ENCODE data around the gene PEX16.

Gene PEX16

GRCh38 chr11:45917623-45918330 is at the start of gene PEX16:
Gene PEX16 (minus strand): TSS chr11:45917877. CDS start chr11:45917811, 66 bp downstream.
- DNase-seq, result peak; percentile 99

DNA sequence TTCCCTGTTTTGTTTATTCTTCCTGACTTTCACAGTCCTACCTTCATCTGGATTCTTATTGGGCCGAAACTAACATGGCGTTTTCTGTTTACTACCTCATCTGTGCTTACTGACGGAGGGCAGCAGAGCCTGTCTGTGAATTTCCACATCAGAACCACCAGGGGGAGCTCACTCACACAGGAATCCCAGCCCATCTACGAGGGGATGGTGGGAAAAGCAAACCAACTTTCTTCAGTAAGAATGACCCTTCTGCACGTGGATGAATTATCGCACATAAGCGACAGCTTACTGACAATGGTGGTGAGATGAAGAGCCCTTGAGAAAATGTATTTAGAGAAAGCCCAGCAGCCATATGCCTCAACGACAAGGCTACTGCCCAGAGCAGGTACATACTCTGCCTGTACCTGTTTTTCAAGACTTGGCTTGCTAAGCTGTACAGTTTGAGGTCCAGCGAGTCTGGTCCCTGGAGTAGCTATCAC is 47.3 kb upstream of the PEX16 start:
- DNase-seq, result peak; percentile 76

DNA sequence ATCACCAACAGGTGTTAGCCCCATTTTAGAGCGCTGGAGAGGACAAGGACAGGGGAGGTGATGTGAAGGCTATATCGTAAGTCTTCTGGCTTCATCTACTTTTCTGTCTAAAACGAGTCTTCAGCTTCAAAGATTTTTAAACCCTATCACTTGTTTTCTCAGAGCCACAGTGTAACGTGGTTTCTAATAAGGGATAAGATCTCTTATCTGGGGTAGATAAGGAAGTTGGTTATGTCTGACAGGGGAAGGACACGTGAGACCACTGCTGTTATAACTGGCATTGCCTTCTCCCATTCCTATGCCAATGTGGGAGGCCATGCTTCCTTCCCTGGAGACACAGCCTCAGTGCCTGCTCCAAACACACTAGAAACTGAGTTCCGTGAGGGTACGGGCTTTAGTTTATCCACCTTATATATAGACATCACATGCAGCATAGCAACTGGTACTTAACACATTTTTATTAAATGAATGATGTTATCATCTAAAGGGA is 44.1 kb upstream of the PEX16 start:
- no peak for DNase-seq

GRCh38 chr11:45960387-45961095 is 42.9 kb upstream of the PEX16 start:
- no peak for DNase-seq

- DNase-seq, result peak; percentile 85
Observed at GRCh38 chr11:45959851-45960250, 42.2 kb upstream of the PEX16 start.

DNA sequence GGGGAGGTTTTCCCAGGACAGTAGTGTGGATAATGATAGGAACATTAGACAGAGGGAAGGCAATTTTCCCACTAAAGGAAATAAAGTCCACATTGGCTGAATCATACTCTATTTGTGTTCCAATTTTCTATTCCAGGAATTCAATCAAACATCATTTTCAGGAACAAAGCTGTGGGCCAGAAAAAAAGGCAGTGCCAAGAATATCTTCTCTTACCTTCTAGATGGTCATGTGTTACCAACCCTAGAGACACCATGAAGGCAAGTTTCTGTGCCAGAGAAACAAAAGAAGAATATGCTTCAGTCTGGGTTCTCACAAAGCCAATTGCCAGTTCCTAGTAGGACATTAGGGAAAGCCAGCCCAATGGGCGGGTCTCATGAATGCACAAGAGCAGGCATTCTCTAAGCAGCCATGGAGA is 32.3 kb upstream of the PEX16 start:
- DNase-seq, result no peak

DNA sequence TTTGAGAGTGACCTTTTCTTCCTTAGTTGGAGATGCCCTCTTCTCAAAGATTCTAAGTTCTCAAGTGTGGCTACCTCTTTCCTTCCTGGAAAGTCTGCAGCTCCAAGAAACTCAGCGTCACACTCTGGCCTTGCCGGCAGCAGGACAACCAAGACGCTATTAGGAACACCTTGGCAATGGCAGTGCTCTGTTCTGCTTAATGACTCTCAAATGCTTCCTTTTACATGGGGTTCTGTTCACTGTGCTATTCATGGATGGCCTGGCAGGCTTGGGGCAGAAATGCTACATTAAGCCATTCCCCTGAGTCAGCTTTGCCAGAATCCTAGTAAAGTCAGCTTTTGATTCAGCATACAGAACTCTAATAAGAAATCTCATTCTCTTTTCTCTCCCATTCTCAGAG is 30.7 kb upstream of the PEX16 start:
- no peak for DNase-seq

DNA sequence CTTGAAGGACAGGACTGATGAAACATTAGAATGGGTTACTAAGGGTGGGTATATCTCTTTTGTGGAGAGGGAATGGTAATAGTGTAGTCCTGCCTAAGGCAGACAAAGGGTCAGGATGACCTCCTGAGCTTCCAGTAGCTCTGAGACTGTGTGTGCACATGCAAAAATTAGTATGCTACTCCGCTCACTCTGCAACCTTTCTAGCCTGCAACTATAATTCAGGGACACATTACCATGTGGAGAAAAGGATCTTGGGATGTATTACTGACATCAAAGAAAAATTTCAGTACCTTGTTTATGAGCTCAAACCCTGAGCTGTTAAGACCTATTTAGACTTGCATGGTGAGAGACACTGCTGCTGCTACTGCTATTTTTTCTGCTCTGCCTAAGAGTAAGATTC is 30.2 kb upstream of the PEX16 start:
- DNase-seq, result no peak

GRCh38 chr11:45945397-45945999 is 27.8 kb upstream of the PEX16 start:
- DNase-seq, result no peak

- DNase-seq, result no peak
Observed at GRCh38 chr11:45942381-45942780, 24.7 kb upstream of the PEX16 start.

GRCh38 chr11:45941285-45941684 is 23.6 kb upstream of the PEX16 start:
- no peak for DNase-seq

DNA sequence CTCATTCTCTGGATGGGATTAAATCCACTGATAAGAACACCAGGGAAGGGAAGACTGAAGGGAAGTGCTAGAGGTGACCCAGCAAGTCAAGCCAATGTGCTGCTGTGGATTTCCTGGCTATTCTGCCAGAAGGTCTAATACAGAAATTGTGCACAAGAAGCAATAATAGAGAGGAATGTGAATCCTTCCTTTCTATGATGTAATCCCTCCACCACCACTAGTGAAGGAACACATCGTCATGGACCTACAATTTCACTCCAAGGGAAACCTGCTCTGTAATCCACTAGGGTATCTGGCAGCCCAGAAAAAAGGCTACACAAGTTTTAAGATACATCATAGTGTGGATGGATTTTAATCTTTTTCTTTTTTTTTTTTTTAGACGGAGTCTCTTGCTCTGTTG is 22.2 kb upstream of the PEX16 start:
- no peak for DNase-seq

GRCh38 chr11:45937916-45938315 is 20.2 kb upstream of the PEX16 start:
- DNase-seq, result no peak

- no peak for DNase-seq
Observed at GRCh38 chr11:45936511-45937054, 18.9 kb upstream of the PEX16 start.

GRCh38 chr11:45935349-45936064 is 17.8 kb upstream of the PEX16 start:
- DNase-seq, result no peak

DNA sequence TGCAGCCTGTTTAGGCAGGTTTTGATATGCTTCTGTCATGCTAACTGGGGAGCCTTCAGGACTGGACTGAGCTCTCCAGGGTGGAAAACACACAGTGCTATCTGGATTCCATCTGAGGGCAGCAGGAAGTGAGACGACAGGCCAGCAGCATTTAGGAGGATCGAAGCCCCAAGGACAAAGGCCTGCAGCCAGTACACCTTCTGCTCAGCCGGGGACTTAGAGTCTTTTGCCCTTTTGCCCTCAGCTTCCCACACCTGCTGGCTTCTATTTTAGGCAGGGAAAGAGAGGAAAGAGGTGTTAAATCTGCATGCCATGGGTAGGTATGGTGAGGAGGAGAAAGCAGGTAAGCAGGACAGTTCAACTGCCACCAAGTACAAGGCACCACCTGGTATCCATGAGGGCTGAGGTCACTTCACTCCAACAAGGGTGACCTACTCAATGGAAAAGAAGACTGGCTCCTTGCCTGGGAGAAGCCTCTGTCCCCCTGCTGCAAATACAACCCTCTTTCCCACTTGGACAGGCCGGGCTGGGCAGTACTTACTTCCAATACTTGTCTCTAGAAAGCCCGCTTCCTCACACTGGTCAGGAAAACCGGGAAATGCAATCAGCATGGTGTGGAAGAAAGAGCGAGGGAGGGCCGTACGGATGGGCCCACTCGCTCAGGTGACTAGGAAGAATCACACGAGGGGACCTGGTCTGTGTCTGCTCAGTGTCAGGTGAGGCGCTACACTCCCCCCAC is 17.1 kb upstream of the PEX16 start:
- DNase-seq, result no peak

GRCh38 chr11:45933846-45934579 is 16.3 kb upstream of the PEX16 start:
- DNase-seq, result no peak

GRCh38 chr11:45933131-45933831 is 15.6 kb upstream of the PEX16 start:
- DNase-seq, result peak; percentile 43

- no peak for DNase-seq
Observed at GRCh38 chr11:45932217-45932616, 14.5 kb upstream of the PEX16 start.

- DNase-seq, result no peak
Observed at GRCh38 chr11:45931739-45932138, 14.1 kb upstream of the PEX16 start.
